Hematopoietic multipotent progenitor cell treated with erythropoietin and hydrocortisone succinate and interleukin-3 and kit ligand, for 6 days (in vitro differentiated cells): ENCODE results near the gene IL12RB1.

Experiments
- DNase-seq: peaks from one replicate; pipeline ENCODE4 v3.0.0-alpha.2; 2015

The IL12RB1 gene

GRCh38 chr19:18085702-18086457, 854 bp downstream of the IL12RB1 start:
- DNase-seq = no peak

- DNase-seq = no peak
Measured at GRCh38 chr19:18083929-18084684, 2.6 kb downstream of the IL12RB1 start.

DNA sequence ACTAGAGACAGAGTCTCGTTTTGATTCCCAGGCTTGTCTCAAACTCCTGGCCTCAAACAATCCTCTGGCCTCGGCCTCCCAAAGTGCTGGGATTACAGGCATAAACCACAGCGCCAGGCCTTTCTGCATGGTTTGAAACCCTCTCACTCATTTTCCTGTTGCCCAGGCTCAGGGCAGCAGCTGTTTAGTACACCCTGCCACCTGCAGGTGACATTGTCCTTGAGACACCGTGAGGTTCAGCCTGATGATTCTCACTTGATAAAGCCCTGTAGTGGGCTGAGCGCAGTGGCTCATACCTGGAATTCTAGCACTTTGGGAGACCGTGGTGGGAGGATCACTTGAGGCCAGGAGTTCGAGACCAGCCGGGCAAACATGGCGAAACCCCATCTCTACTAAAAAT, 12.5 kb downstream of the IL12RB1 start:
- no peak for DNase-seq

DNA sequence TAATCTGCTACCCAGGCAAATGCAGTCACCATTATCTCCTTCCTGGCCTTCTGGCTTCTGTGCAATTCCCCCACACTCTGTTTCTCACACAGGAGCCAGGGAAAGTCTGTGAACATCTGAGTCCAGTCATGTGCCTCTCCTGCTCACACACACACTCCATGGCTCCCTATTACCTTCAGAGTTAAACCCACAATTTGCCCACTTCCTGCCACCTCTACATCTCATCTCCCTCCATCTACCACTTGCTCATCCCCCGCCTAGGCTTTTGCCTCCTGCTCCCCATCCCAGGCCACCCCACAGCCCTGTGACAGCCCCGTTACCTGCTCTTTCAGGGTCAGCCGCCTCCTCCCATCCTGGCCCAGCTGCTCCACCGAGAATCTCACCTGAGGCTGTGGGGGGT, 13.5 kb downstream of the IL12RB1 start:
- no peak for DNase-seq

GRCh38 chr19:18072335-18072734, 14.4 kb downstream of the IL12RB1 start:
- no peak for DNase-seq

DNA sequence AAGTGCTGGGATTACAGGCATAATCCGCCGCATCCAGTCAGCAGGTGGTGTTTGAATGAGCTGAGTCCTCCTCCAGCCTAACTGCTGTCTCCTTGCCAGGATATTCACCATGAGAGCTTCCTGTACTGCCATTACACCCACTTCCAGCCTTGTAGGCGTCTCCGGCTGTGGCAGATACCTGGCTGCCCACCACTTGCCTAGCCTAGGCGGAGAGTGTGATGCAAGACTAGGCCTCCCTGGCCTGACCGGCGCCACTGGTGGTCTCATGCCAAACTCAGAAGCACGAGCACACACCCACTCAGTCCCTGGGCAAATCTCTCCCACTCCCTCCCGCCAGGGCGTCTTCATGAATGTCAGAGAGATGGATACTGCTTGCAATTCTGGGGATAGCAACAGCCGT, 16.6 kb downstream of the IL12RB1 start:
- no peak for DNase-seq

- no peak for DNase-seq
Measured at GRCh38 chr19:18069383-18069782, 17.4 kb downstream of the IL12RB1 start.

GRCh38 chr19:18068395-18068794, 18.3 kb downstream of the IL12RB1 start:
- no peak for DNase-seq

DNA sequence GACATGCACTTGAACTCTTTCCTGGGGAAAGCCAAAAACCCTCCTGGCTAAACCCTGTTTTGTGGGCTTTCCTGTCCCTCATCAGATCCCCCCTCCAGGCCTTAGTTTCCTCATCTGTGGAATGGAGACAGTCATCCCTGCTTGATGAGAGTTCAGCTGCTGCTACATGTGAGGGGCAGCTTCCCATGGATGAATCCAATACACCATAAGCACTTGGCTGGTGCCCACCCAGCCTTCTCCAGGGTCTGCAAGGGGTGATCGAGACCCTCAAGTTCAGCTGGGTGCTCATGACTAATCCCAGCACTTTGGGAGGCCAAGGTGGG, 21.6 kb downstream of the IL12RB1 start:
- DNase-seq = no peak

DNA sequence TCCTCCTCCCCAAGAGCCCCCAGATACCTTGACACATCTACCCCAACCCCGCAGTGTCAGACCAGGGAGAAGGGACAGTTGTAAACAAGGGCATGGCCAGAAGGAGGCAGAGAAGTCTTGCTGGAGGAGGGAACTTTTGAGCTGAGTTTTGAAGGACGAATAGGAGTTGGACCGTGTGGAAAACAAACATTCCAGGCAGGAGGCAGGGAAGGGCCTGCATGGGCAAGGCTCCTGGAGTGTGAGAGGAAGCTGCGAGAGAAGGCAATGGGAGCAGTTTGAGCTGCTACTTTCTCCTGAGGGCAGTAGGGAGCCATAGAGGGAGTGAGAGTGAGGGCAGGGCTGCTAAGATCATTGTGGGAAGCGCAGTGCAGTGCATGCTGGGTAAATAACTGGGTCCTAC, 23.3 kb downstream of the IL12RB1 start:
- no peak for DNase-seq

- DNase-seq = no peak
Measured at GRCh38 chr19:18062028-18062427, 24.7 kb downstream of the IL12RB1 start.

GRCh38 chr19:18060472-18060871, 26.3 kb downstream of the IL12RB1 start:
- no peak for DNase-seq

GRCh38 chr19:18059902-18060301, 26.8 kb downstream of the IL12RB1 start:
- DNase-seq = no peak

DNA sequence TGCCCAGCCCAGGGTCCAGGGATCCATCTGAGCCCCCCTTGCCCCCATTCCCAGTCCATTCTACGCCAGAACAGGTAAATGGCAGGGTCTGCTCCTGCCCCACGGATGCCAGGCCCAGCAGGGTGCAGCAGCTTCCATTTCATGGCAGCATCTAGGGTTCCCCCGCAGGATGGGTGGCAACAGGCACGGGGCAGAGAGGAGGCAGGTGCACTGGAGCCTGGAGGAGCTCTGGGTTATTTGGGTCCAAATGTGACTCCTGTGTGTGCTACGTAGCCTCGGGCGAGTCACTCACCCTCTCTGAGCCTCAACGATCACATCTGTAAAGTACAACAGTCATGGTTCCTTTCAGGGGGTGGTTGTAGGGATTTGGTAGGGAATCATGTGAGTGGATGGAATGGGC, 27.4 kb downstream of the IL12RB1 start:
- no peak for DNase-seq

GRCh38 chr19:18058208-18059009, 28.3 kb downstream of the IL12RB1 start:
- peak; percentile 88 for DNase-seq

GRCh38 chr19:18057557-18057956, 29.2 kb downstream of the IL12RB1 start:
- DNase-seq = no peak

DNA sequence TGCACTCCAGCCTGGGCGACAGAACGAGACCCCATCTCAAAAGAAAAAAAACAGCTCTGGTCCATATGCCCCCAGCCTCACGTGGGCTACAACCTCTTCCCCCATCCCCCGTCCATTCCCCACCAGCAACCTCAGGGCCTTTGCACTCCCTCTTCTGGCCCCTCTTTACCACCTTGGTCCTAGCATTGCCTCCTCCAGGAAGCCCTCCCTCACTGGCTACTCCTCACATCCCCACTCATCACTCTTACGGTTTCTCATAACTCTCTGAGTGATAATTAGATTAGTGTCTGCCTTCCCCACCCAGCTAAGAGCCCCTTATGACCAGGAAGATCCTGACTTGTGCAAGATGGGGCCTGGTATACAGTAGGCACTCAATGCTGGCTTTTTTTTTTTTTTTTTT, 30.8 kb downstream of the IL12RB1 start:
- DNase-seq = no peak

DNA sequence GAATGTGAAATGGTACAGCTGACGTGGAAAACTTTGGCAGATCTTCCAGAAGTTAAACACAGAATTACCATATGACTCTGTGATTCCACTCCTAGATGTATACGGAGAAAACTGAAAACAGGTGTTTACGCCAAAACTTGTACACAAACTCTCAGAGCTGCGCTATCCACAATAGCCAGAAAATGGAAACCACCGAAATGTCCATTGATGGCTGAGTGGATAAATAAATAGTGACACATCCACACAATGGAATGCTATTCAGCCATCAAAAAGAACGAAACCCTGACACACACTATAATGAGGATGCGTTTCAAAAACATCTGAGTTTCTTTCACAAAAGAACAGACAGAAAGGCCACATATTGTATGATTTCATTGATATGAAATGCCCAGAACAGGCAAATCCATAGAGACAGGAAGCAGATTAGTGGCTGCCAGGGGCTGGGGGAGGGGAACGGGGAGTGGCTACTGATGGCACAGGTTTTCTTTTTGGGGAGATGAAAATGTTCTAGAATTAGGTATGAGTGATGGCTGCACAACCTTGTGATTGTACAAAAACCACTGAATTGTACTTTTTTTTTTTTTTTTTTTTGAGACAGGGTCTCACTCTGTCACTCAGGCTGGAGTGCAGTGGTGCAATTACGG, 33.0 kb downstream of the IL12RB1 start:
- no peak for DNase-seq

- DNase-seq = no peak
Measured at GRCh38 chr19:18051887-18052286, 34.8 kb downstream of the IL12RB1 start.

- no peak for DNase-seq
Measured at GRCh38 chr19:18049385-18049784, 37.3 kb downstream of the IL12RB1 start.

DNA sequence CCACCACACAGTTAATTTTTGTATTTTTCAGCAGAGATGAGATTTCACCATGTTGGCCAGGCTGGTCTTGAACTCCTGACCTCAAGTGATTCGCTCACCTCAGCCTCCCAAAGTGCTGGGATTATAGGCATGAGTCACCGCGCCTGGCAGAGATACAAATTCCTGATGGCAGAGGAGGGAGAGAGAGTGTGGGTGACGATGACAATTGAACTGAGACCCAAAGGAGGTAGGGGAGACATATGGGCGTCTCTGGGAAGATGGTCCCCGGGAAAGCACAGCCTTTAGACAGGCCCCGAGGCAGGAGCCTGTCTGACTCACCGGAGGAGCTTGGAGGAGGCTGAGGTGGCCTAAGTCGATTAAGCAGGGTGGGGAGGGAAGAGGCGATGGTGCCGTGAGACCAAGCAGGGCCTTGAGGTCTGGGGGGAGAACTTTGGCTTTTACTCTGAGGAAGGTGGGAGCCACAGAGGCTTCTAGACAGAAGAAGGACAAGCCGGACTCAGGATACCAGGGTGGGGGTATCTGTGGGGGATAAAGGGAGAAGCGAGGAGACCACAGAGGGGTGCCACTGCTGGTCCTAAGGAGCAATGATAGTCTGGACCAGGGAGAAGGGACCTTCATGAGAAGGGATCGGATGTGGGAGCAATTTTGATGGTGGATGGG, 40.5 kb downstream of the IL12RB1 start:
- DNase-seq = no peak

DNA sequence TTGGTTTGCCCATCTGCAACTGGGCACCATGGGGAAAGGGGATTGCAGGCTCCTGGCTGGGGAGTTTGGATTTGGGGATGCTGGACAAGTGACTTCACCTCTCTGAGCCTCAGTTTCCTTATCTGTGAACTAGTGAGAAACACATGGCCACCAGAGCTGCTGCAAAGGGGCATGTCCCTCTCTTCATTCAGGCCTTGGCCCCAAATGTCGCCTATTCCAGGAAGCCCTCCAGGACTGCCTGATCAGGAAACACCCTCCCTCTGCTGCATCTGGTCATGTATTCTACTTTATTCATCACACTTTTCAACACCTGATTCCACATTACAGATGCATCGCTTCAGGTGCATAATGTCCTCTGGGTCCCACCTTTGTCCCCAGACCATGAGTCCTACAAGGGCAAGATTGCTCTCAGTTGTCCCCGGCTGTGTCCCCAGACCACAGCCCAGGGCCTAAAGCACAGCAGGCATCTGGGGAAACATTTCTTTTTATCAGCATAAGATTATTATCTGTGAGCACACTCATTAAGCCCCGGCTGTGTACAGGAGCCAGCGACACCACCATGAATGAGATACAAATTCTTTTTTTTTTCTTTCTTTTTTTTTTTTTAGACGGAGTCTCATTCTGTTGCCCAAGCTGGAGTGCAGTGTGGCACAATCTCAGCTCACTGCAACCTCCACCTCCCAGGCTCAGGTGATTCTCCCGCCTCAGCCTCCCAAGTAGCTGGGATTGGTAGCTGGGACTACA, 41.3 kb downstream of the IL12RB1 start:
- DNase-seq = no peak
